T-helper 2 cell treated with Interferon-gamma antibody and Interleukin-4, amounts not matched to agents 5 μg/mL and 100 μg/mL, for 36 hours (primary cell): Measurements from ENCODE around the gene ABCA3.

ENCODE experiments used
- DNase-seq: peaks from one replicate; pipeline ENCODE4 v3.0.0; 2021; ENCODE audit warnings: low spot score
- H3K27ac Mint-ChIP-seq: one replicate; pipeline ENCODE4 v1.8.0; 2021; ENCODE audit warnings: mild to moderate bottlenecking, mixed read lengths
- H3K27me3 Mint-ChIP-seq: one replicate; pipeline ENCODE4 v1.8.0; 2021; ENCODE audit warnings: low read depth, mixed read lengths
- H3K36me3 Mint-ChIP-seq: one replicate; pipeline ENCODE4 v1.8.0; 2021; ENCODE audit warnings: low read depth, mixed read lengths
- H3K4me1 Mint-ChIP-seq: one replicate; pipeline ENCODE4 v1.8.0; 2021; ENCODE audit warnings: low read depth, mixed read lengths
- H3K4me3 Mint-ChIP-seq: one replicate; pipeline ENCODE4 v1.8.0; 2022; ENCODE audit warnings: mild to moderate bottlenecking, moderate library complexity, mixed read lengths
- H3K9me3 Mint-ChIP-seq: one replicate; pipeline ENCODE4 v1.8.0; 2021; ENCODE audit warnings: mixed read lengths

Gene ABCA3

DNA sequence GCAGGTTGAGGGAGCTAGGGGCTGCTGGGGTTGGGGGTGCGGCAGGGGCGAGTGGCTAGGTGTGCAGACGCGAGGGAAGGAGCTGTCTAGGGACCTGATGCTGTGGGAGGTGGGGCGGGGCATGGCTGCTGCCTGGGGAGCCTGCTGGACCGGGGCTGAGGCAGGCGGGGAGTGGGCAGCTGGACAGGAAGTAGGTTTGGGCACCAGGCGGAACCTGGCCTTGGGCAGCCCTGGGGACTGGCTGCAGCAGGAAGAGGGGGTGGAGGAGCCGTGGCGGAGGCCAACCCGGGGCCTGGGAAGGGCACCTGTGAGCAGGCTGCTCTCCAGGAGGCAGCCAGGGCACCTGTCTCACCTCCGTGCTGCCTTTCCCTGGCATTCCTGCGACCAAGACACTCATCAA is 110.2 kb downstream of the ABCA3 start:
- Mint-ChIP-seq H3K4me3 (no peak overlapping the region), H3K36me3 (peaks cover 13% of the 10 kb centered on the region), H3K4me1 (no peaks in the 10 kb centered on the region), H3K9me3 (no peaks in the 10 kb centered on the region), H3K27me3 (peaks cover 2% of the 10 kb centered on the region), H3K27ac (no peak overlapping the region)
- DNase-seq = no peak

DNA sequence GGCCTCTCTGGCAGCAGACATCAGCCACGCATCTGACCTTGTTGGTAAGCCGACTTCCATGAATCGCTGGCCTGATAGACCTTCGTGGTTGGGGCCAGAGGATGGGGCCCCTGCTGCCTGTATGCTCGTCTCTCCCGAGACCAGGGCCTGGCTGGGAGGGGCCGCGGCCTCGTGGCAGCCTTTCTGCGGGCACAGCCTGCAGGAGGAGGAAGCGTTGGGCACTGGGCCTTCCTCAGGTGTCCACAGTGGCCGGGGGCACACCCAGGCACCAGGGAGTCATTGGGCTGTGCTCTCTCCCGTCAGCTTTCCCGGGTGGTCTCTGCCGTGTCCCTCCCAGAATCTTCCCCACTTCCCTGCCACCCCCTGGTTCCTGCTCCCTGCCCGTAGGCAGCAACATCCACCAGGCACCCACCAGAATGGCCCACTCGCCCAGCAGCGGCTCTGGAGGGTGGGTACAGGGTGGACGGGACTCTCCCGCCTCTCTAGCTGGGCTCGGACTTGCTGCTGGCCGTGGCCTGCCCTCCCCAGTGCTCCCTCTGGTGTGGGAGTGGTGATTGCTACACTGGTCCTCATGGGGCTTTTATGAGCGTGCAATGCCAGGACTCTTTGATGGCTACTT is 110.8 kb downstream of the ABCA3 start:
- no peaks in the 10 kb centered on the region for H3K9me3 Mint-ChIP-seq
- H3K27me3 Mint-ChIP-seq = no peaks in the 10 kb centered on the region
- no peak overlapping the region for H3K27ac Mint-ChIP-seq
- DNase-seq = no peak
- H3K4me3 Mint-ChIP-seq = no peak overlapping the region
- H3K36me3 Mint-ChIP-seq = peaks cover 10% of the 10 kb centered on the region
- no peaks in the 10 kb centered on the region for H3K4me1 Mint-ChIP-seq

DNA sequence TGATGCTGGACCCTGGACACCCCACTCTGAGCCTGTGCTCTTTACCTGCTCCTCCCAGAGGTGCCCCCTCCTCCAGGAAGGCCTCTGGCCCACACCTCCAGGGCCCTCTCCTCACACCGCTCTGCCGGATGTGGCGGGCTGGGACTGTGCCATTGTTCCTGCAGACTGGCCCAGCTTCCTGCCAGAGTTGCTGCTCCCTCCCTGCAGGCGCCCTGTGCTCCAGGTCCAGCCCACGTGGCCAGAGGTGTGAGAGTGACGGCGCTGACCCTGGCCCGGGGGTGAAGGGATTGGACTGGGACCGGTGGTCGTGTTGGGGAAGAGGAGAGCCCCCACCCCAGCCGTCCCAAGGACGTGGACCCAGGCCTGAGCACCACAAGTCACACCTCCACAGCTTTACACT is 111.4 kb downstream of the ABCA3 start:
- Mint-ChIP-seq H3K4me3 (no peak overlapping the region), H3K4me1 (no peaks in the 10 kb centered on the region), H3K27me3 (no peaks in the 10 kb centered on the region), H3K27ac (no peak overlapping the region), H3K9me3 (no peaks in the 10 kb centered on the region), H3K36me3 (peaks cover 8% of the 10 kb centered on the region)
- no peak for DNase-seq

DNA sequence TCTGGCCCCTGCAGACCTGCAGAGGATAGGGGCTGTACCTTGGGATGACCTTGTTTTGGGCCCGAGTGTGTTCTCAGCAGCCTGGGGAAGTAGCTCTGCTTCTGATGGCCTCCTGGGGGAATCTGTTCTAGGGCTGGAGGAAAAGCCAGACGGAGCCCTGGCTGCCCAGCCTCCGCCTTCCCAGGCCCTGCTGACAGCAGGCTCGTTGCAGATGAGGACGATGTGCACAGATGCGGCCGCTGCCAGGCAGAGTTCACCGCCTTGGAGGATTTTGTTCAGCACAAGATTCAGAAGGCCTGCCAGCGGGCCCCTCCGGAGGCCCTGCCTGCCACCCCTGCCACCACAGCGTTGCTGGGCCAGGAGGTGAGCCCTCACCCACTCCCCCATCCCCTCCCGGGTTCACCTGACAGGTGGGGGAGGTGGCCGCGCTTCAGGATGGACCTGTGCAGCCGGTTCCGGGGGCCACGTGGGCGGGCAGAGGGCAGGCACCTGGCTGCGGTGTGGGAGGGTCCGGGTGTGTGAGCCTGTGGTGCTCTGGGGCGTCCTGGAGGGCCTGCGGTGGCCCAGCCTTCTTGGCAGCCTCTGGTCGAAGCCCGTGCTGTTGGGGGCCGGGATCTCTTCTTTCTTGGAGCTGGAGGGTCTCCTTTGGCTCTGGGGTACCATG is 112.2 kb downstream of the ABCA3 start:
- Mint-ChIP-seq H3K27ac (no peak overlapping the region), H3K4me3 (no peak overlapping the region), H3K27me3 (no peaks in the 10 kb centered on the region), H3K4me1 (no peaks in the 10 kb centered on the region), H3K36me3 (peaks cover 6% of the 10 kb centered on the region), H3K9me3 (no peaks in the 10 kb centered on the region)
- no peak for DNase-seq

DNA sequence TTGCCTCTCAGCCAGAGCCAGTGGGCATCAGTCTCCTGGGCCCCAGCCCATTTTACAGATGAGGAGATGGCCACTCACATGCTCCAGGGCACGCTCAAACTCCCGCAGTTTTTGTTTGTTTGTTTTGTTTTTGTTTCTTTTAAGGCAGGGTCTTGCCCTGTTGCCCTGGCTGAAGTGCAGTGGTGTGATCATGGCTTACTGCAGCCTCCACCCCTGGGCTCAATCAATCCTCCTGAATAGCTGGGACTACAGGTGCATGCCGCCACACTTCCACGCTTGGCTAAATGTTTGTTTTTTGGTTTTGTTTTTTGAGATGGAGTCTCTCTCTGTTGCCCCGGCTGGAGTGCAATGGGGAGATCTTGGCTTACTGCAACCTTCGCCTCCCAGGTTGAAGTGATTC is 113.6 kb downstream of the ABCA3 start:
- no peaks in the 10 kb centered on the region for H3K4me1 Mint-ChIP-seq
- H3K27me3 Mint-ChIP-seq = no peaks in the 10 kb centered on the region

DNA sequence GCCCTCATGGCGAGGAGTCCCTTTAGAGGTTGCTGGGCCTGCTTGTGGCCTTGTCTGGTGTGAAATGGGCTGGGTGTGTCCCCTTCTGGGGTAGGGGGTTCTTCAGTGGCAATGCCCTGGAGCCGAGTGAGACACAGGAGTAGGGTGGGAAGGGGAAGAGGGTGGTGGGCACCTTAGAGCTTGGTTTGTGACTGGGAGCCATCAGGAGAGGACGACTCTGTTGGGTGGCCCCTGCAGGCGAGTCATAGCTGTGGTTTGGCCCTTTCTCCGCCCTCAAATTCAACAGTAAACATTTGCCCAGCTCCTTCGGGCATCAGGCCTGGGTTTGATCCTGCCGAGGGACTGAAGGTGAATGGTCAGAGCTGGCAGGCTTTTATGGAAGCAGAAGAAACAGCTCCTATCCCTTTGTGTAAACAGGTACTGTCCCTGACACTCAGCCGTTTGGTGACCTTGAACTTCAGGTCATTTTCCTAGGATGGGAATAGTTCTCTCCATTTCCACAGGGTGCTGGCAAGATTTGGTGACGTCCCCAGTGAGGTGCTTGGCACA is 114.2 kb downstream of the ABCA3 start:
- no peak for DNase-seq
- no peak overlapping the region for H3K27ac Mint-ChIP-seq
- no peaks in the 10 kb centered on the region for H3K27me3 Mint-ChIP-seq
- no peaks in the 10 kb centered on the region for H3K4me1 Mint-ChIP-seq
- H3K4me3 Mint-ChIP-seq = no peak overlapping the region
- H3K9me3 Mint-ChIP-seq = no peaks in the 10 kb centered on the region
- peaks cover 2% of the 10 kb centered on the region for H3K36me3 Mint-ChIP-seq

More for the DNA sequence above, 113.6 kb downstream of the ABCA3 start:
- Mint-ChIP-seq H3K27ac (no peak overlapping the region), H3K36me3 (peaks cover 5% of the 10 kb centered on the region), H3K4me3 (peak overlapping the region; percentile 18), H3K9me3 (no peaks in the 10 kb centered on the region)
- DNase-seq = no peak
